Activated CD8-positive, alpha-beta memory T cell treated with anti-CD3 and anti-CD28 coated beads for 1 hour (primary cell): ENCODE data around the gene CCL1.
"Not testable (repeated sequence)": the region's sequence is repeated elsewhere in the genome, so short reads cannot be mapped to it uniquely, and the experiment has no call there.

Experiments used
- DNase-seq, 2 donors: peaks; one replicate each; pipeline ENCODE4 v3.0.0-alpha.2; 2020; ENCODE audit warnings: low read depth in 1 of 2; ENCODE audit errors: extremely low read depth in 1 of 2

The CCL1 gene

DNA sequence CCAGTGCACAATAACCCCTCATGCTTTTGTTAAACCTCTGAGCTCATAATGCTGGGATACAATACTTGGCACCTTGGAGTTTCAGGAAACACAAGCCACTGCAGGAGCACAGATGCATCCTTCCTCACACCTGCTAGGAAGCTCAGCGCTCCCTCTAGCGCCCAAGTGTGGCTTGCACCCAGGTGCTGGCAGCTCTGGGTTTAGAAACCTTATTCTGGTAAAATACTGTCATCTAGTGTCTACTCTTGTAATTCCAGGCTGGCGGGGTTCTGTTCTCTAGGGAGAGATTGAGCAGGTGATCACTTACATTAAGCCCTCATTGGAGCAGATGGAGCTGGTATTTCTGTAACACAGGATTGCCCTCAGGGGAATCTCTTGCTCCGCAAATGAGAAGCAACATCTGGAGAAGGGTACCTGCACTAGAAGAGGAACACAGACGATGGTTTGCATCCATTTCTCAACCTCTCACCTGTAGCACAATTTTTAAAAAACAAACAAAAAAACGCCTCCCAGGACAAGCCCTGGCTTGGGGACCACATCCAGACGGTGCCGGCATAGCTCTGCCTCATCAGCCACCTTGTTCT lies 1.5 kb downstream of the CCL1 start:
- peak; percentile 1 to 21 for DNase-seq

DNA sequence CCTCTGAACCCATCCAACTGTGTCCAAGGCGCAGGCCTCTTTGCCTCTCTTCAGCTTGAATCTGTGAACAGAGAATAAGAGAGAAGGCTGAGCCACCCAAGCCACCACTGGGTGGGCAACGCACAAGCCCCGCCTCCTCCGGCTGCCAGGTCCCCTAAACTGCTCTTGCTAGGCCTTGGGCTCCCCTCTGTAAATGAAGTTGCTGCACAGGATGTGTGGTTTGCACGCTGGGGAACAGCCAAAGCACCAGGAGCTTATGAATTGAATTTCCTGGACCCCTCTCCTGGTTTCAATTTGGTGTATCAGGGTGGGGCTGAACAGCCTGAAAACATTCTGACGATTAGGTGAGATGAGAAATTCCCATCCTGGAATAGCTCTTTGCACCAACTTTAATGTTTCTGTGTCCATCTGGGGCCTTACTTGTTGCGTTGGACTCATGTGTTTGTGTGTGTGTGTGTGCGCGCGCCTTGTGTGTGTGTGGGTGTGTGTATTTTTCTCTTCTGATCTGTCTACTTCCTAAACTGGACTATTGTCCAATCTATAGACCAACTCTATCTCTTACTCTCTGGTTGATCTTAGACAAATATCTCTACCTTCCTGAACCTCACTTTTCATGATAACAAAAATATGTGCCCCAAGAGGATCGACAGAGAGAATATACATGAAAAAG lies 2.3 kb downstream of the CCL1 start:
- DNase-seq: no peak

DNA sequence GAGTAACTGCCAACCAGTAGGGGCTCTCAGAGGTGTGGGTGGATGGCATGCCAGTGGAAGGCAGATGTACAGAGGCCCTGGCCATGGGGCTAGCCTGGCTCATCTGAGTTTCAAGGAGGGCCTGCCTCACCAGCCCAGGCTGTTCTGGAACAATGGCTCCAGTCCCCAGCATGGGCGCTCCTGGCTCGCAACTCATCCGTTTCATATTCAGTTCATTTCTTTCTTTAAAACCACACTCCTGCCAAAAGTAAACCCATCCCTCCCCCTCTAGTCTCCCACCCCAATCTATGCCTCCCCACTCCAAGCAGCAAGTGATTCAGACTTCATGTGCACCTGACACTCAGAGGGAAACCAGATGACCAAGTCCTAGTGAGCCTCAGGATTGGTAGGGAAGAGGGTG lies 4.4 kb downstream of the CCL1 start:
- no peak for DNase-seq

DNA sequence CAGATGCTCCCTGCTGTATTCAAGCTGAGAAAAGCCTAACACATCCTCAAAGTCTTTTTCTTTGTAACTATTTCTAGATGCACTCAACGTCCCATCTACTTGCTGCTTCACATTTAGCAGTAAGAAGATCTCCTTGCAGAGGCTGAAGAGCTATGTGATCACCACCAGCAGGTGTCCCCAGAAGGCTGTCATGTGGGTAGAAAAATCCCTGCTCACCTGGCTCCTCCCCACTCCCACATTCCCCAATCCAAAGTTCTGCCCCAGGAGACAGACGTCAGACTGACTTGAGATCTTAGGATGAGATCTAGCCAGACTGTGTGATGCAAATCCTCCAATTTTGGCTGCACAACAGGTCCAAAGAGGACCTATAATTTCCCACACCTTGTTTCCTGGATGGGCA lies 5.6 kb downstream of the CCL1 start:
- no peak for DNase-seq

DNA sequence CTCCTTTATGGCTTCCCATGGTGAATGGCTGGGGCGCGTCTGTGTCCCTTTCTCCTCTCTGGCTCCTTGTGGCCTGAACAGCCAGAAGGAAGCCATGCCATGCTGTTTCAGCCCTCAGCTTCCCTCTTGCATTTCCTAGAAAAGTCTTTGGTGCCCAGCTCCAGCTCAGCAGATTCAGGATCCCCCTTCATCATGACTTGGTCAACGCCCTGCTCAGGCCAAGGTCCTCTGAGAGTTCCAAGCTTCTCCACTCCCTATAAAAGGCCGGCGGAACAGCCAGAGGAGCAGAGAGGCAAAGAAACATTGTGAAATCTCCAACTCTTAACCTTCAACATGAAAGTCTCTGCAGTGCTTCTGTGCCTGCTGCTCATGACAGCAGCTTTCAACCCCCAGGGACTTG lies 6.8 kb downstream of the CCL1 start, which contains the start of gene CCL13:
CCL13 (plus strand) TSS at position 287 of the 400 bp plus-strand sequence; CDS start at position 334, 47 bp downstream.
- DNase-seq: no peak

DNA sequence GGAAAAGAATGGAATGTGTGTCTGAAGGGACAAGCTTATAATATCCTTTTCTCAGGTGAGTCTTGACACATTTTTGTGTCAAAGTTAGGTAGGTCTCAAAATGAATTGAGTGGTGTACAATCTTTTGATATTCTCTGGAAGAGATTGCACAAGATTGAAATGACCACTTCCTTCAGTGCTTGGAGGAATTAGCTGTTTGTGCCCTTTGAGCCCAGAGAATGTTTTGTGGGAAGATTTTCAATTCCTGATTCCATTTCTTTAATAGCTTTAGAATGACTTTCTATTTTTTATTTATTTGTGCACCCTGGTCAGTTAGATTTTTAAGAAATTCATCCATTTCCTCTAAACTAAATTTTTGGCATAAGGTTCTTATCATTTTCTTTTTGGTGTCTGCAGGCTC lies 8.4 kb downstream of the CCL1 start:
- no peak for DNase-seq

DNA sequence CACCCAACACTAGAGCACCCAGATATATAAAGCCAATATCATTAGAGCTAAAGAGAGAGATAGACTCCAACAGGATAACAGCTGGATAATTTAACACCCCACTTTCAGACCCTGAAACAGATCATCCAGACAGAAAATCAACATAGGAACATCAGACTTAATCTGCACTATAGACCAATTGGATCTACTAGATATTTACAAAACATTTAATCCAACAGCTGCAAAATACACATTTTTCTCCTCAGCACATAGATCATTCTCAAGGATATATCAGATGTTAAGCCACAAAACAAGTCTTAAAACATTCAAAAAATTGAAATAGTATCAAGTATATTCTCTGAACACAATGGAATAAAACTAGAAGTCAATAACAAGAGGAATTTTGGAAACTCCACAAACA lies 10.8 kb downstream of the CCL1 start:
- DNase-seq: no peak

DNA sequence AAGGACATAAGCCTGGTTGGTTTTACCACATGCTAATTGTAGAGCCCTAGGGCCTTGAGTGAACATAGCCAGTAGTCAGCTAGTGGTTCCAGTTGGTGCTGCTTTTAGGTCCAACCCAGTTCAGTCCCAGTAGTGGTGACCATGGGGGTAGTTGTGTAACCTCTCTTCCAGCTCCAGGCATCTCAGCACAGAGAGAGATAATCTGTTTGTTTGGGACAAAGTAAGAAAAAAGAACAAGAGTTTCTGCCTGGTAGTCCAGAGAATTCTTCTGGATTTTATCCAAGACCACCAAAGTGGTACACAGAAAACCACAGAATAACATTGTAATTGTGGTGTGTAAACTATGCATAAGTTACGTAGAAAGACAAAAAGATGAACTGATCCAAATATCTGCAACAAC lies 11.9 kb downstream of the CCL1 start:
- no peak for DNase-seq

DNA sequence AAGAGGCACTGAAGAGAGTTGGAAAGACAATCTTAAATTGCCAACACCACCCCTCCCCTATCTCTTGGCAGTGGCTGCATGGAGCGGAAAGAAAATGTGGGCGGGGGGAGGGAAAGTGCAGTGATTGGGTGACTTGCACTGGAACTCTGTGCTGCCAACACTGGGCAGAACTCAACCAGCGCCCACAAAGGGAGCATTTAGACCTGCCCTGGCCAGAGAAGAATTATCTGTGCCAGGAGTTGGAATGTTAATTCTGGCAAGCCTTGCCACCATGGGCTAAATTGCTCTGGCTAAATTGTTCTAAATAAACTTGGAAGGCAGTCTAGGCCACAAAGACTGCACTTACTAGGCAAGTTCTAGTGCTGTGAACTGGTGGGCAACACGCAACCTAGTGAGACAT lies 13.3 kb downstream of the CCL1 start:
- DNase-seq: no peak

DNA sequence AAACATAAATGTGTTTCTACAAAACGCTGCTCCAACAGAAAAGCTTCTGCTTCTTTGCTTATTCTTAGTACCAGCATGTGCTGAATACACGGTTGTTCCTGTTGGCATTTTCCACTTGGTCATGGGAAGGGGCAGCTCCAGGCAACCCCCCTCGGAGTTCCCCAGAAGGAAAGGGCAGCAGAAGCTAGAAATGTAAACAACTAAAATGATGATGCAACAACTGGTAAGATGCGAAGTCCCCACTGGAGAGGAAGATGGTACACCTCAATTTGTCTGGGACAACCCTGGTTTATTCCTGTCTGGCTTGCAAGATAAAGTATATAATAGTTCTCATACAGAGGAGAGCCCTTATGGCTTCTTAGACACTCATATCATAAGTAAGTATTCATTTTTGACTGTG lies 16.0 kb downstream of the CCL1 start:
- no peak for DNase-seq

DNA sequence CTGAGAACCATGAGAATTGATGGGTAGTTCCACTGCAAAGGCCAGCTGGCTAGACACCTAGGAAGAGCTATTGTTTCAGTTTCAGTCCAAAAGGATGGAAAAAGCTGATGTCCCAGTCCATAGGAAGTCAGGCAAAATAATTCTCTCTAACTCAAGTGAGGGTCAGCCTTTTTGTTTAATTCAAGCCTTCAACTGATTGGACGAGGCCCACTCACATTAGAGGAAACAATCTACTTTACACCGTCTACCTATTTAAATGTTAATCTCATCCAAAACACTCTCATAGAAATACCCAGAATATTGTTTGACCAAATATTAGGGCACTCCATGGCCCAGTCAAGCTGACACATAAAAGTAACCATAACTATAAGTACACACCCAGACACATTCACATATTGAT lies 21.1 kb downstream of the CCL1 start:
- no peak for DNase-seq

DNA sequence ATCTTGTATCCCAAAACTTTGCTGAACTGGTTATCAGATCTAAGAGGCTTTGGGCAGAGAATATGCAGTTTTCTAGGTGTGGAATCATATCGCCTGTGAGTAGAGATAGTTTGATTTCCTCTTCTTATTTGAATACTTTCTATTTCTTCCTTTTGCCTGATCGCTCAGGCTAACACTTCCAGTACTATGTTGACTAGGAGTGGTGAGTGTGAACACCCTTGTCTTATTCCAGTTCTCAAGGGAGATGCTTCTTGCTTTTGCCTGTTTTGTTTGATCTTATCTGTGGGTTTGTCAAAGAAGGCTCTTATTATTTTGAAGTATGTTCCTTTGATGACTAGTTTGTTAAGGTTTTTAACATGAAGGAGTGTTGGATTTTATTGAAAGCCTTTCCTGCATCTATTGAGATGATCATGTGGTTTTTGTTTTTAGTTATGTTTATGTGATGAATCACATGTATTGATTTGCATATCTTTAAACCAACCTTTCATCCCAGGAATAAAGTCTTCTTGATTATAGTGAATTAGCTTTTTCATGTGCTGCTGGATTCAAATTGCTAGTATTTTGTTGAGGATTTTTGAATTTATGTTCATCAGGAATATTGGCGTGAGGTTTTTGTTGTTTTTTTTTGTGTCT lies 23.8 kb downstream of the CCL1 start:
- no peak for DNase-seq

DNA sequence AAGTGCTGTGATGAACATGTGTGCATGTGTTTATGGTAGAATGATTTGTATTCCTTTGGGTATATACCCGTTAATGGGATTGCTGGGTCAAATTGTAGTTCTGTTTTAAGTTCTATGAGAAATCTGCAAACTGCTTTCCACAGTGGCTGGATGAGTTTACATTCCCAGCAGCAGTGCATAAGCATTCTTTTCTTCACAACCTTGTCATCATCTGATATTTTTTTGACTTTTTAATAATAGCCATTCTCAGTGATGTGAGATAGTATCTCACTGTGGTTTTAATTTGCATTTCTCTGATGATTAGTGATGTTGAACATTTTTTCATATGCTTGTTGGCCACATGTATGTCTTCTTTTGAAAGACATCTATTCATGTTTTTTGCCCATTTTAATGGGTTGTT lies 25.3 kb downstream of the CCL1 start:
- DNase-seq: no peak

DNA sequence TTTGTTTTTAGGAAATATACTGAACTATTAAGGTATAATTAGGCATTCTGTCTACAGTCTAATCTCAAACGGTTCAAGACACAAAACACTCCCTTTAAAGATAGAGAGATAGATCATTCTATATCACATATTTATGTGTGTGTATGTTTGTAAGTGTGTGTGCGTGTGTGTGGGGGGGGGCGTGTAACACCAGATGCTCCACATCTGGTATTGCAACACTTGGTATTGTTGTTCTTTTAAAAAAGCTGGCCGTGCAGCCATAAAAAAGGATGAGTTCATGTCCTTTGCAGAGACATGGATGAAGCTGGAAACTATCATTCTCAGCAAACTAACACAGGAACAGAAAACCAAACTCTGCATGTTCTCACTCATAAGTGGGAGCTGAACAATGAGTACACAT lies 35.5 kb downstream of the CCL1 start:
- not testable (repeated sequence) for DNase-seq

DNA sequence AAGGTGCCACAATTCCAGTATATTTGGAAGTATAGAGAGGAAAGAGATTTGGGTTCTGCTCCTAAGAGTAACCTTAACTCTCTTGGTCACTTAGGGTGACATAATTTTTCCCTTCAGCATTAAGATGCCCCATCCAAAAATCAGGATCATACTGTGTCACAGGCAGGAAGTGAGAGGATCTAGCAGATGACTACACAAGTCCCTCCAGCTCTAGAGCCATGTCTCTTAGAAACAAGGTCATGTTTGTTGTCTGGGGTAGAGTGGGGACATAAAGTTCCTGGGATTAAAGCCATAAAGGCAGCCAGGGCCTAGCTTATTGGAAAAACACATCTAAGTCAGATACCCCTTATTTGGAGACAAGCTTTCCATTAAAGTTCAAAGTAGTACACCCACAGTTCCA lies 41.1 kb downstream of the CCL1 start:
- no peak for DNase-seq

DNA sequence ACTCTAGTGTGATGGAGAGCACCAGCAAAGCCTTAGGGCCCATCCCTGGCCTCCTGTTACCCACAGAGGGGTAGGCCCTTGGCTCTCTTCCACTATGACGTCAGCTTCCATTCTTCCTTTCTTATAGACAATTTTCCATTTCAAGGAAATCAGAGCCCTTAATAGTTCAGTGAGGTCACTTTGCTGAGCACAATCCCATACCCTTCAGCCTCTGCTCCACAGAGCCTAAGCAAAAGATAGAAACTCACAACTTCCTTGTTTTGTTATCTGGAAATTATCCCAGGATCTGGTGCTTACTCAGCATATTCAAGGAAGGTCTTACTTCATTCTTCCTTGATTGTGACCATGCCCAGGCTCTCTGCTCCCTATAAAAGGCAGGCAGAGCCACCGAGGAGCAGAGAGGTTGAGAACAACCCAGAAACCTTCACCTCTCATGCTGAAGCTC lies 44.0 kb downstream of the CCL1 start, which contains the start of gene CCL8:
CCL8 (plus strand) TSS at position 397 of the 445 bp plus-strand sequence. CDS start 67 bp downstream, outside the sequence.
- no peak for DNase-seq

DNA sequence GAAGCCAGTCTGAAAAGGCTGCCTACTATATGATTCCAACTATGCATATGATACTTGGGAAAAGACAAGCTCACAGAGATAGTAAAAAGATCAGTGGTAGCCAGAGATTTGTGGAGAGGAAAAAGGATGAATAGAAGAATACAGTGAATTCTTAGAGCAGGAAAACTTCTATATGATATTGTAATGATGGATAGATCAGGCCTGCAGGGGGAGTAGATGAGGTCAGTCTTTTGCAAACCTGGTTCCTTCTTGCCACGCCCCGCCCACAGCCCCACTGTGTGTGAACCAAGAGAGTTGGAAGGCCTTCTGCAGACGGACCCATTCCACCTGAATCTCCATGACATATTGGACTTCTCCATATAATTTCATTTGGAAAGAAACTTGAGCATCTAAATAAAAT lies 44.6 kb downstream of the CCL1 start:
- no peak for DNase-seq

DNA sequence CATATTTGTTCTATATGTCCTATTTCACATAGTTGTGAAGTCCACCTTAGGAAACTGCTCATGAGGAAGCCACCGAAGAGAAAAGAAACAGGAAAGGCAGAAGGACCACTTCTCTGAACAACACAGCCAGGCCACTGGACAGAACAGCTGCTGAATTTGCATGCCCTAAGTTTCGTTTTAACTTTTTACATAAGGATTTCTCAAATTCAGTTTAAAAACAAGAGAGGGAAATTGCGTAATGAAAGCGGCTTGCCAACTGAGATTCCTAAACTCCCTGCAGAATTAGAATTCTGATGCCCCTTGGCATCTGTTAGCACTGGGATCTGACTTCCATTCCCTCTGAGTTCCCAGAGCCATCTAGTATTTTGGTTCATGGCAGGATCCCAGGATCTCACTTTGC lies 48.8 kb downstream of the CCL1 start:
- DNase-seq: no peak

DNA sequence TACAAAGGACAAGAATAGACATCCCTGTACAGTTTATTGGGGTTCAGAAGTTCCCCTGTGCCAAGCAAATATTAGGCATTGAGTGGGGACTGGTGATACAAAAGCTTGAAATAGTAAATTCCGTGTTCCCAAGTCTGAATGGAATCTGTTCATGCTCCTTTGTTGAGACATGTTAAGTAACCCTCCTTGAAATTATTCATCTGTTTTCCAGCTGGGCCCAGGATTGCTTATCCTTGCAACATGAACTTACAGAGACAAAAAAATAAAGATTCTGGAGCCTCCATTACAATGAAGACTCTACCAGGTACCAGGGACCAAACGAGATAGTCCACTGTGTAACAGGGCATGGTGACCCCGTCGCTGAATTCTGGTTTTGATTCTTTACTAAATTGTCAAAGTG lies 49.9 kb downstream of the CCL1 start:
- no peak for DNase-seq

DNA sequence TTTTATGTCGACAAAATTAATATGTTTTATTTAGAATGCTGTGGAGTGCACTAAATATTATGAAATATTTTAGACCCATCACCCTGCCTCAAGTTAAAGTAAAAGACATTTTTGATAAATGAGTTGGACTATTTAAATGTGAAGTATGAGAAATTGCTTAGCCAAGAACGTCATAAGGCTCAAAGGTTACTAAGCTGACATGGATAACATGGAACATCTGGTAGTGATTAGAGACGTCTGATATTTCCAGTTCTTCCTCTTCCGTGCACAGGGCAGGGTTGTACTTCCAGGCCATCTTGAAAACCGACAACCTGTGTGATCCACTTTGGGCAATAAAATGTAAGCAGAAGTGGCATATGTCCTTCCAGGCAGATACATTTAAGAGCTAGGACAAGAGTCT lies 51.0 kb downstream of the CCL1 start:
- DNase-seq: no peak

DNA sequence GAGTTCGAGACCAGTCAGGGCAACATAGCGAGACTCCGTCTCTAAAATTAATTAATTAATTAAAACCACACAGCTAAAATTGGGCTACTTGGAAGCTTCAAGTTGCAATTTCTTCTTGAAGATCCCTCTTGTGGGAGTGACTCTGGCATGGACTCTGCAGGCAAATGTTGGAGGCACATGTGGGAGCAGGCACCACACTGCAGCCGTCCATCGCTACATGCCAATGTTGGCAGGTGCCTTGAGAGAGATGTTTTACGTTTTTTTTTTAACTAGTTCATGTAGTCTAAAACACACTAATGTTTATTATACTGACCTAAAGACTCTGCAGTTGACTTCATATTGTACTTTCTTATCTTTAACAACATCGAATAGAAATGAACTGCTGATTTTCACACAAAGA lies 51.7 kb downstream of the CCL1 start:
- no peak for DNase-seq
